MM.1S (cell line): Measurements from ENCODE around the gene KCNB1.

Source experiments
- DNase-seq: peaks from one replicate; pipeline ENCODE4 v3.0.0-alpha.2; 2015
- H2AFZ ChIP-seq: fragments of 300-600 bp; sonication (generic); 2 replicates; pipeline ENCODE4 v1.6.0; 2016; ENCODE audit warnings: antibody characterized with exemption, low read length
- H3F3A ChIP-seq: fragments of 300-600 bp; sonication (generic); 2 replicates; pipeline ENCODE4 v1.6.1; 2016; ENCODE audit warnings: mild to moderate bottlenecking, antibody characterized with exemption, low read length, moderate library complexity, mixed read lengths; ENCODE audit not compliant: insufficient read depth
- H3K27ac ChIP-seq: fragments of 300-600 bp; sonication (generic); 2 replicates; pipeline ENCODE4 v1.5.1; 2016; ENCODE audit warnings: mild to moderate bottlenecking, low read length
- H3K27me3 ChIP-seq: fragments of 300-600 bp; sonication (generic); replicated peaks from 2 replicates; pipeline ENCODE4 v1.6.0; 2016; ENCODE audit warnings: low read length; ENCODE audit not compliant: insufficient read depth
- H3K36me3 ChIP-seq: fragments of 300-600 bp; sonication (generic); replicated peaks from 2 replicates; pipeline ENCODE4 v1.6.1; 2016; ENCODE audit warnings: mild to moderate bottlenecking, low read length, mixed read lengths; ENCODE audit not compliant: insufficient read depth
- H3K4me1 ChIP-seq: fragments of 300-600 bp; sonication (generic); 2 replicates; pipeline ENCODE4 v1.6.1; 2016; ENCODE audit warnings: low read length, mixed read lengths
- H3K4me2 ChIP-seq: fragments of 300-600 bp; sonication (generic); 2 replicates; pipeline ENCODE4 v1.6.0; 2016; ENCODE audit warnings: low read depth, low read length
- H3K4me3 ChIP-seq: fragments of 300-600 bp; sonication (generic); 2 replicates; pipeline ENCODE4 v1.5.1; 2016; ENCODE audit warnings: low read length, mixed read lengths
- H3K79me2 ChIP-seq: fragments of 300-600 bp; sonication (generic); 2 replicates; pipeline ENCODE4 v1.6.1; 2016; ENCODE audit warnings: mixed run types, low read length, mixed read lengths
- H3K9ac ChIP-seq: fragments of 300-600 bp; sonication (generic); 2 replicates; pipeline ENCODE4 v1.6.1; 2016; ENCODE audit warnings: low read length, mixed read lengths
- H3K9me2 ChIP-seq: fragments of 300-600 bp; sonication (generic); replicated peaks from 2 replicates; pipeline ENCODE4 v1.6.1; 2016; ENCODE audit warnings: mild to moderate bottlenecking, low read length, mixed read lengths; ENCODE audit not compliant: insufficient read depth
- H3K9me3 ChIP-seq: fragments of 300-600 bp; sonication (generic); replicated peaks from 2 replicates; pipeline ENCODE4 v1.6.1; 2016; ENCODE audit warnings: mild to moderate bottlenecking, low read length, mixed read lengths; ENCODE audit not compliant: insufficient read depth
- H4K20me1 ChIP-seq: fragments of 300-600 bp; sonication (generic); 2 replicates; pipeline ENCODE4 v1.6.1; 2016; ENCODE audit warnings: mild to moderate bottlenecking, low read length, moderate library complexity, mixed read lengths; ENCODE audit not compliant: insufficient read depth
- EZH2 ChIP-seq: fragments of 300-600 bp; sonication (generic); optimal IDR thresholded peaks from 2 replicates; pipeline ENCODE3; 2017; ENCODE audit warnings: low read depth, mild to moderate bottlenecking, antibody characterized with exemption, low read length, mixed read lengths
- EZH2phosphoT487 ChIP-seq: fragments of 300-600 bp; sonication (generic); IDR thresholded peaks from 2 replicates; pipeline ENCODE4 v1.6.1; 2018; ENCODE audit warnings: antibody characterized with exemption, low read length
- TF ChIP-seq, protein P1 (sequence below): fragments of 300-600 bp; sonication (generic); IDR thresholded peaks from 2 replicates; pipeline ENCODE4 v1.5.1; 2016; ENCODE audit warnings: antibody characterized with exemption, low read length, mixed read lengths

KCNB1 gene

GRCh38 chr20:49391404-49392245, 90.8 kb downstream of the KCNB1 start:
- Histone ChIP-seq H3K27ac (no peak overlapping the region), H2AFZ (no peak overlapping the region), H3F3A (no peaks in the 10 kb centered on the region), H3K9me3 (no peaks in the 10 kb centered on the region), H3K4me1 (no peaks in the 10 kb centered on the region), H3K9me2 (no peaks in the 10 kb centered on the region), H3K9ac (no peak overlapping the region), H3K79me2 (no peaks in the 10 kb centered on the region), H3K27me3 (peaks cover 3% of the 10 kb centered on the region; the same call in 1 of the 2 replicates), H3K4me3 (no peak overlapping the region), H3K4me2 (no peak overlapping the region), H4K20me1 (no peaks in the 10 kb centered on the region), H3K36me3 (no peaks in the 10 kb centered on the region)
- DNase-seq, result no peak
- no peak for TF ChIP-seq EZH2
- TF ChIP-seq, protein P1, sequence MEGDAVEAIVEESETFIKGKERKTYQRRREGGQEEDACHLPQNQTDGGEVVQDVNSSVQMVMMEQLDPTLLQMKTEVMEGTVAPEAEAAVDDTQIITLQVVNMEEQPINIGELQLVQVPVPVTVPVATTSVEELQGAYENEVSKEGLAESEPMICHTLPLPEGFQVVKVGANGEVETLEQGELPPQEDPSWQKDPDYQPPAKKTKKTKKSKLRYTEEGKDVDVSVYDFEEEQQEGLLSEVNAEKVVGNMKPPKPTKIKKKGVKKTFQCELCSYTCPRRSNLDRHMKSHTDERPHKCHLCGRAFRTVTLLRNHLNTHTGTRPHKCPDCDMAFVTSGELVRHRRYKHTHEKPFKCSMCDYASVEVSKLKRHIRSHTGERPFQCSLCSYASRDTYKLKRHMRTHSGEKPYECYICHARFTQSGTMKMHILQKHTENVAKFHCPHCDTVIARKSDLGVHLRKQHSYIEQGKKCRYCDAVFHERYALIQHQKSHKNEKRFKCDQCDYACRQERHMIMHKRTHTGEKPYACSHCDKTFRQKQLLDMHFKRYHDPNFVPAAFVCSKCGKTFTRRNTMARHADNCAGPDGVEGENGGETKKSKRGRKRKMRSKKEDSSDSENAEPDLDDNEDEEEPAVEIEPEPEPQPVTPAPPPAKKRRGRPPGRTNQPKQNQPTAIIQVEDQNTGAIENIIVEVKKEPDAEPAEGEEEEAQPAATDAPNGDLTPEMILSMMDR, result no peak
- TF ChIP-seq EZH2phosphoT487, result no peak

DNA sequence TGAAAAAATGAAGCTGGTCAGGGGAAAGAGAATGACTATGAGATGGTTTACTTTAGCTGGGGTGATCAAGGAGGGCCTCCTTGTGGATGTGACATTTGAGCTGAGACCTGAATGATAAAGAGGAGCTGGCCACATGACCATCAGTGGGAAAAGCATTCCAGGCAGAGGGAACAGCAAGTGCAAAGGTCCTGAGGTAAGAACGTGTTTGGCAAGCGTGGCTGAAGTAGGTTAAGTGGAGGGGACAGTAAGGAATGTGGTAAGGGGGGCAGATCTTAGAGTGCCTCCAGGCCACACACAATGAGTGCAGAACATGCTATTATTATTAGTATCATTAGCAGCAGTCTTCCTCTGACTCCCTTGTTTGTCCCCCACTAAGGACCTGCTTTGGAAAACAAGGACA, 92.6 kb downstream of the KCNB1 start:
- Histone ChIP-seq H3K9me3 (no peaks in the 10 kb centered on the region), H3K4me1 (no peaks in the 10 kb centered on the region), H3K27me3 (peaks cover 3% of the 10 kb centered on the region; the same call in 1 of the 2 replicates), H3K36me3 (no peaks in the 10 kb centered on the region), H3K4me3 (no peak overlapping the region), H3F3A (no peaks in the 10 kb centered on the region), H3K4me2 (no peak overlapping the region), H2AFZ (no peak overlapping the region), H3K9ac (no peak overlapping the region), H3K9me2 (no peaks in the 10 kb centered on the region), H3K79me2 (no peaks in the 10 kb centered on the region), H4K20me1 (no peaks in the 10 kb centered on the region), H3K27ac (no peak overlapping the region)
- TF ChIP-seq EZH2 (no peak), EZH2phosphoT487 (no peak)
- TF ChIP-seq, protein P1, result no peak
- no peak for DNase-seq

DNA sequence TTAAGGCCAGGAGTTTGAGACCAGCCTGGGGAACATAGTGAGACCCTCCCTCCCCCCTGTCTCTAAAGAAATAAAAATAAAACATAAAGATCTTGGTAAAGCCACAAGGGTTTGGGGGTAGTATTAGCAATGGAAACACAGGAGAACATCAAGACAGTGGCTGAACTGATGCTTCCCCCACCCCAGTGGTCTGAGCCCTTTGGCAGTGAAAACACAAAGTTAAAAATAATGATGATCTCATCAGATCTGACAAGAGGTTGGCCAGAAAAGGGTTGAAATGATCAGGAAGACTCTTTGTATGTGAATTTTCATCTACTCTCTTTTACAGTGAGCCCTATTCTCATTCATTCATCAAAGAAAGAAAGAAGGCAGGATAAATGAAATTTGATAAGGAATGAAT, 93.7 kb downstream of the KCNB1 start:
- Histone ChIP-seq H3K27ac (no peak overlapping the region), H3K4me3 (no peak overlapping the region), H4K20me1 (no peaks in the 10 kb centered on the region), H3K27me3 (peaks cover 3% of the 10 kb centered on the region; the same call in 1 of the 2 replicates), H3K4me2 (no peak overlapping the region), H3K9me2 (no peaks in the 10 kb centered on the region), H3K79me2 (no peaks in the 10 kb centered on the region), H3K36me3 (no peaks in the 10 kb centered on the region), H3K9me3 (no peaks in the 10 kb centered on the region), H3F3A (no peaks in the 10 kb centered on the region), H2AFZ (no peak overlapping the region), H3K9ac (no peak overlapping the region), H3K4me1 (no peaks in the 10 kb centered on the region)
- no peak for DNase-seq
- no peak for TF ChIP-seq EZH2
- TF ChIP-seq EZH2phosphoT487, result no peak
- TF ChIP-seq, protein P1, result no peak
